Mucosa of rectum (tissue), 2 donors: Measurements from ENCODE around the gene STRIT1.

Experiments
- H3K27ac ChIP-seq, 2 donors: one replicate each; pipeline ENCODE4 v1.7.0; 2013; ENCODE audit warnings: inconsistent platforms in 2 of 2, low read depth in 2 of 2, low read length in 2 of 2
- H3K27me3 ChIP-seq, 2 donors: one replicate each; pipeline ENCODE4 v1.7.0; 2013; ENCODE audit warnings: low read length in 2 of 2; ENCODE audit not compliant: control insufficient read depth in 2 of 2, insufficient read depth in 2 of 2
- H3K36me3 ChIP-seq, 2 donors: one replicate each; pipeline ENCODE4 v1.7.0; 2013; ENCODE audit warnings: low read length in 2 of 2; ENCODE audit not compliant: control insufficient read depth in 2 of 2, insufficient read depth in 2 of 2
- H3K4me1 ChIP-seq, 2 donors: one replicate each; pipeline ENCODE4 v1.7.0; 2013; ENCODE audit warnings: low read length in 2 of 2, mild to moderate bottlenecking in 1 of 2; ENCODE audit not compliant: control insufficient read depth in 2 of 2, insufficient read depth in 2 of 2
- H3K4me3 ChIP-seq, 2 donors: one replicate each; pipeline ENCODE4 v1.7.0; 2013; ENCODE audit warnings: low read length in 2 of 2
- H3K9ac ChIP-seq, 2 donors: one replicate each; pipeline ENCODE4 v1.7.0; 2013; ENCODE audit warnings: low read length in 2 of 2, low read depth in 1 of 2, mild to moderate bottlenecking in 1 of 2
- H3K9me3 ChIP-seq, 2 donors: one replicate each; pipeline ENCODE4 v1.7.0; 2013; ENCODE audit warnings: low read length in 2 of 2; ENCODE audit not compliant: control insufficient read depth in 2 of 2
- donor health status: healthy.
- donor health status: Normal muscosa, but diverticular disease.

The STRIT1 gene

DNA sequence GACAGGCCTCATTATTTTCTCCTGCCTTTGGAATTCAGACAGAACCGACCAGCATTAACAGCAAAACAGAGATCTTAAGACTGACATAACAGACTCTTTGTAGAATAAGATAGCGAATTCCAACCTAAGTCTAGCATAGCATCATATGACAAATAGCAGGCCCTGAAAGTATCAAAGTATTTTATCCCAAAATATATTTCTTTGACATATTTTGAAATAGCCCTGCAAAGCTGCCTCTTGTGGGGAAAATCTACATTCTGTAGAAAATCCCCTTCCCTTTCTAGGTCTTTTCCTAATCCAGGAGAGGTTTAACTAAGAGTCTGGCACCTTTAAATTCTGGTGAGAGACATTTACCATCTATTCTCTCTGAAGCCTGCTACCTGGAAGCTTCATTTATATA, 34.4 kb upstream of the STRIT1 start:
- Histone ChIP-seq H3K9me3 (no peaks in the 10 kb centered on the region), H3K9ac (no peak overlapping the region), H3K4me3 (no peak overlapping the region), H3K36me3 (no peaks in the 10 kb centered on the region), H3K4me1 (no peaks in the 10 kb centered on the region), H3K27me3 (no peaks in the 10 kb centered on the region), H3K27ac (no peak overlapping the region)

DNA sequence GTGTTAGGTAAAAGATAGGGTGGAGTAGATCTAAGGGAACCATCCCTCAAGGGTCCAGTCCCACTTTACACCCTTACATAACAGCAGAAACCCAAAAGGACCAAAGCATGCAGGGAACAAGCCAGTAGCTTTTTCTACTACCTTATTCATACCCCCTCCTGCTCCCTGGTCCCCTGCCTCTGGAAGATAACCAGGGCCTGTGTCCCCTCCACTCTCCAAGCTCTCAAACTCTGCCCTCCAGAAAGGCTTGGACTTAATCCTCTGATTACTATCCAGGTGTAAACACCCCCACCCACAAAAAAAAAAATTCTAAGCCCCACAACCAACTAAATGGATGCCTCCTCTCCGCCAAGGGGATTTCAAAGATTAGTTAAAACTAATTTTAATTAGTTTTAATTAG, 33.9 kb upstream of the STRIT1 start:
- H3K4me1 ChIP-seq, result no peaks in the 10 kb centered on the region
- H3K27ac ChIP-seq, result no peak overlapping the region
- H3K27me3 ChIP-seq, result no peaks in the 10 kb centered on the region
- no peak overlapping the region for H3K4me3 ChIP-seq
- no peak overlapping the region for H3K9ac ChIP-seq
- H3K9me3 ChIP-seq, result no peaks in the 10 kb centered on the region
- H3K36me3 ChIP-seq, result no peaks in the 10 kb centered on the region

DNA sequence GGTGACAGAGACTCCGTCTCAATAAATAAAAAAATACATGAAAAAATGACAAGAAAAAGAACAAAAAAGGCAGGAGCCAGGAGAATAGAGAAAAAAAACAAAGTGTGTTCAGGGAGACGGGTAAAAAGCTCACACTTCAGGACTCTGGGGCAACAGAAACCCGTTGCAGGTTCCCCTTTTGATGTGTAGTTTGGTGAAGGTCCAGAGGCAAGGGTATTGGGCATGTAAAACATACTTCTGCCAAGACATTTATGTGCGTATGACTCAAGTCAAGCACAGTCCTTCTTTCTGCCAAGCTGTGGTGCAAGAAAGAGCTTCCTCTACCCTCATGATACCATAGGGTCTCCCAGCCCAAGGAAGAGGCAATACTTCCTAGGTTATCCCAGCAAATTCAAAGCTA, 33.4 kb upstream of the STRIT1 start:
- no peak overlapping the region for H3K9ac ChIP-seq
- H3K36me3 ChIP-seq, result no peaks in the 10 kb centered on the region
- no peak overlapping the region for H3K27ac ChIP-seq
- no peak overlapping the region for H3K4me3 ChIP-seq
- H3K9me3 ChIP-seq, result no peaks in the 10 kb centered on the region
- no peaks in the 10 kb centered on the region for H3K27me3 ChIP-seq
- no peaks in the 10 kb centered on the region for H3K4me1 ChIP-seq

DNA sequence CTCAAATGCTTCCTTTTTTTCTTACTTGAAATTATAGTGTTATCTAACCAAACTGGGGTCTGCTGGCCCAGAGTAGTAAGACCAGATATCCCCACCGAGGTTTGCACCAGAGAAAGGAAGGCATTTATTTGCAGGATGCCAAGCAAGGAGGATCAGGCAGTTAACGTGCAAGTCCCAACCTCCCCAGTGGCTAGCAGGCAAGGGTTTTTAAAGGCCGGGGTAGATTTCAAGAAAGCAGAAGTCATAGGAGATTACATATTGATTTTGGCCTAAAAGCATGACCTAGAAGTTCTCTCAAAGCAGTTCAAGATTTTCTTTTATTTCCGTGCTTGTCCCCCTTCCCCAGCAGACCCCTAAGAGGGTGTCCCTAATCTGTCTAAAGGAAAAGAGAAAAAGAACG, 32.8 kb upstream of the STRIT1 start:
- Histone ChIP-seq H3K4me3 (no peak overlapping the region), H3K9ac (no peak overlapping the region), H3K9me3 (no peaks in the 10 kb centered on the region), H3K4me1 (no peaks in the 10 kb centered on the region), H3K27me3 (no peaks in the 10 kb centered on the region), H3K36me3 (no peaks in the 10 kb centered on the region), H3K27ac (no peak overlapping the region)

DNA sequence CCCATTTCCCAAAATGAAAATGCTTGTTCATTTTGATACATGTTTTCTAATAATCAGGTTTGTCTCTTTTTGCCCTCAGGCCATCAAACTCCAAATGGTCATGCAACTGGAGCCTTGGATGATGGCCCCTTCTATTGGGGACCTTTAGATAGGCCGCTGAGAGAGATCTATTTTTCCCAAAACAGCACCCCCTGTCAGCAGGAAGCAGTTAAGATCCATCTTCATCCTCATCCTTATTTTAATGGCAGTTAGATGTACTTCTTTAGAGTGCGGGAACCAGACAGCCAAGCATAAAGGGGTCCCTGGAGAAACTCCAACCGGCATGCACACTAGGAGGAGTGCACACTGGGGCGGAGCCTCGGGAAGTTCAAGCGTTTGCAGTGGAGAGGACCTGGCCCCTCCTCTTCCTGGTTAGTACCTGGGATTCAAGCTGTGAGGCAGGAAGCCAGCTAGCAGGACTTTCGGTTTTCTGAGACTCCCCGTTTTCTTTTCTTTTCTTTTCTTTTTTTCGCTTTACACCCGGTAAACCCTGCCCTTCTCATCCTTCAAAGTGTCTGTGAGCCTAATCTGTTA, 31.9 kb upstream of the STRIT1 start:
- no peaks in the 10 kb centered on the region for H3K9me3 ChIP-seq
- no peaks in the 10 kb centered on the region for H3K4me1 ChIP-seq
- no peak overlapping the region for H3K27ac ChIP-seq
- no peaks in the 10 kb centered on the region for H3K36me3 ChIP-seq
- no peaks in the 10 kb centered on the region for H3K27me3 ChIP-seq
- no peak overlapping the region for H3K9ac ChIP-seq
- peak overlapping the region in 1 of 2 donors; percentile 38 for H3K4me3 ChIP-seq

DNA sequence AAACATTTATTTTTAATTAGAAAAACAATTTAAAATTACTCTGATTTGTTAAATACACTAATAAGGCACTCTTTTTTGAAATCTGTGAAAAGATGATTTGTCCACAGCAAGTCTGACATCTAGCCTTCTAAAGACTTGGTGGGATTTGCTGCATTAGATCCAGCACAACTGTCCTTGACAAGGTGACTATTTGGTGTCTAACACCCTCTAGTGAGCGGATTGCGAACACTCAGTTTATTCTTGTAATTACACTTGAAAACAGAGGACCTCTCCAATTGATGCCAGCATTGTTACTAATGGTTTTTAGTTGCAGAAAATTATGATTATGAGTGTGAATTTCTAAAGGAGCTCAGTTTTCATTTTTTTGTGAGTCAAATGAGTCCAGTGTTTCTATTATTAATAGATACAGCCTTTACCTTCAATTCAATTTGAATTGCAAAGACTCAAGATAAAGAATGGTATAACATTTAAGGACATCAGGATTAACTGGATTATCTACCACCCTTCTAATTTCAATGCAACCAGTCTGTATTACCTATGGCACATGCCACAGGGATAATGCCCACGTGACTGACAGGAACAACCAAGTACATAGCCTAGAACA, 29.7 kb upstream of the STRIT1 start:
- H3K4me3 ChIP-seq, result no peak overlapping the region
- H3K9me3 ChIP-seq, result no peaks in the 10 kb centered on the region
- no peaks in the 10 kb centered on the region for H3K27me3 ChIP-seq
- H3K36me3 ChIP-seq, result no peaks in the 10 kb centered on the region
- no peaks in the 10 kb centered on the region for H3K4me1 ChIP-seq
- no peak overlapping the region for H3K9ac ChIP-seq
- no peak overlapping the region for H3K27ac ChIP-seq

DNA sequence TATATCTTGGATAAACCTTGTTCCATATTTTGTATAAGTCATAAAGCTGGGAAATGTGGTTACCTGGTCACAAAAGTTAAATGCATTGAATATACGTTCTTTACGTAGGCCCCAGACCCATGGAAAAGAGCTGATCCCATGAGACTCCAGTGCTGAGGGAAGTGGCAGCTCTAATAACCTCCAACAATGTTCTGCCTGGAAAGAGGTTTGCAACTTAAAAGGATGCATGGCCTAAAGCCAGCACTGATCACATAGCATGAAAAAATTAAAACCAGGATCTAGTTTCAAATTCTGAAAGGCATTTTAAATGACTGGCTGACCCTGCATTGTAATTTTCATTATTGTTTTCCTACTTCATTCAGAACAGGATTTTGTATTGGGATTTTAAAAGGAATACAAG, 27.9 kb upstream of the STRIT1 start:
- Histone ChIP-seq H3K4me3 (no peak overlapping the region), H3K27me3 (no peaks in the 10 kb centered on the region), H3K9me3 (no peaks in the 10 kb centered on the region), H3K27ac (no peak overlapping the region), H3K4me1 (no peaks in the 10 kb centered on the region), H3K9ac (no peak overlapping the region), H3K36me3 (no peaks in the 10 kb centered on the region)

DNA sequence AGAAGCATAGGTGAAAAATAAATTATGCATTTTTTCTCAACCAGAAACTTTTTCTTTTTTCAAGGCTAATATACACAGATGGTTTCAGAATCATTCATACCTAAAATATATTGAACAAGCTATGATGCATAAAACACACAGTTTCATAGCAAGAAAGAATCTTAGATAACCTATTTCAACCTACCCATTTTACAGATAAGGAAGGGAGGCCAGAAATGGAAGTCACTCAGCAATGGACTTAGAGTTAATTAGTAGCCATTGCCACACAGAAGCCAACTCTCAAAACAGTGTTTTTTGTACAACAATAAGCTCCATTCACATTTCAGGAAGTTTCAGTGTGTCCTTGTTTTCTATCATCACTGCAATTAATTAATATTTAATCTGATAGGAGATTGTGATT, 27.5 kb upstream of the STRIT1 start:
- no peaks in the 10 kb centered on the region for H3K27me3 ChIP-seq
- no peak overlapping the region for H3K4me3 ChIP-seq
- no peak overlapping the region for H3K27ac ChIP-seq
- no peaks in the 10 kb centered on the region for H3K36me3 ChIP-seq
- no peak overlapping the region for H3K9ac ChIP-seq
- H3K4me1 ChIP-seq, result no peaks in the 10 kb centered on the region
- H3K9me3 ChIP-seq, result no peaks in the 10 kb centered on the region

DNA sequence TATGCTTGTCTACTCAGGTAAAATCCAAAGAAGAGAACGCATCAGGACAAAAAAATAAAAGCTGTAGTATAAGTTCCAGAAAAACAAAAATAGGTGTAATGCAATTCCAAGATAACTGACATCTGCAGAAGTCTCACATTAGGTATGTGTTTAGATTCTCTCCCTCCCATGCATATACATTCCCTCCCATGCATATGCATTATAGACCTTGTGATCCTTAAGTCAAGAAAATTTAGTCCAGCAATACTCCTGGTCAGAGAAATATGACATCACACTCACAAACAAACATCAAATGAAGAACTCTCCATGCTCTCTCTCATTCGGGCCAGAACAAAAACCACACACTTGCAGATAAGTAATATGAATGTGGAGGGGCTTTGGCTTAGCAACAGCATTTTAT, 25.3 kb upstream of the STRIT1 start:
- Histone ChIP-seq H3K27ac (no peak overlapping the region), H3K4me1 (no peaks in the 10 kb centered on the region), H3K9me3 (no peaks in the 10 kb centered on the region), H3K9ac (no peak overlapping the region), H3K4me3 (no peak overlapping the region), H3K36me3 (no peaks in the 10 kb centered on the region), H3K27me3 (no peaks in the 10 kb centered on the region)

DNA sequence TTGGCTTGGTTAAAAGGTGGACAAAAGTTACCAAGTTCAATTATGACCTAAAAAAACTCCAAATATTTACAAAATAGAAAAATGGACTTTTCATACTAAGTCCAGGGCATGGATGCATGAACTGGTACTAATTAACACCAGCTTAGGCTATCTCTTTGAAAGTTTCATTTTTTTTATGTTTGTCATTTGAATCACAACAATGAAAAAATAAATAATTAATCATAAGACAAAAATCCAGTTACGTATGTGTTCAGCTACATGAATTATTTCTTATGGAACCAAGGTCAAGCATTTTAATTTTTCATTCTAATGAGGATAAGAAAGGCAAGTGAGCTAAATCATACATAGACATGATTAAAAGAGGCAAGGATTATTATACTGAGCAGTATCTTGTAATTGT, 23.7 kb upstream of the STRIT1 start:
- Histone ChIP-seq H3K9me3 (no peaks in the 10 kb centered on the region), H3K27ac (no peak overlapping the region), H3K4me3 (no peak overlapping the region), H3K36me3 (no peaks in the 10 kb centered on the region), H3K4me1 (no peaks in the 10 kb centered on the region), H3K9ac (no peak overlapping the region), H3K27me3 (no peaks in the 10 kb centered on the region)

DNA sequence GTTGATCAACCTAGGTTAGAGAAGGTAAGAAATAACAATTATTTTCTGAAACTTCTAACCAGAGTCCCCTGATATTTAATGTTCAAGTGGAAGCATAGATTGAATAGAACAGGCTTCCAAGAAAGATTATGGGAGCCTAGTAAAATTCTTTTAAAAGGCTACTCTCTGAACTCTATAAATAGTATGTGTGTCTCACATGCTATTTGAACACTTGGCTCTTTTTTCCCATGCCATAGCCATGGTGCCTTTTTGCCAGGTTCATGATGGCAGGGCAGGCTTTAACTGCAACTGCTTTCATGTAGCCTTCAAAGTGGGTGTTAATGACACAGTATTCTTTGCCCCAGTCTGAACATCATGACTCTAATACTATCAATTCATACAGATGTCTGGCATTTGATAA, 22.9 kb upstream of the STRIT1 start:
- no peaks in the 10 kb centered on the region for H3K27me3 ChIP-seq
- no peak overlapping the region for H3K4me3 ChIP-seq
- H3K9me3 ChIP-seq, result no peaks in the 10 kb centered on the region
- H3K27ac ChIP-seq, result no peak overlapping the region
- H3K4me1 ChIP-seq, result no peaks in the 10 kb centered on the region
- no peak overlapping the region for H3K9ac ChIP-seq
- H3K36me3 ChIP-seq, result no peaks in the 10 kb centered on the region
